DOHH2 (cell line): ENCODE data around the gene LRRC70.

Experiments used
- CTCF ChIP-seq: fragments of 200-600 bp; sonication (generic); IDR thresholded peaks from one replicate; pipeline ENCODE4 v1.5.1; 2014; ENCODE audit warnings: antibody characterized with exemption, mild to moderate bottlenecking, low read depth, low read length; ENCODE audit not compliant: poor library complexity, severe bottlenecking
- EZH2phosphoT487 ChIP-seq: fragments of 200-600 bp; sonication (generic); IDR thresholded peaks from 2 replicates; pipeline ENCODE4 v1.6.1; 2017; ENCODE audit warnings: borderline replicate concordance, mild to moderate bottlenecking, antibody characterized with exemption, low read length, moderate library complexity, mixed read lengths

GRCh38 chr5:62626534-62626933 lies 47.9 kb downstream of the LRRC70 start:
- no peak for TF ChIP-seq CTCF
- TF ChIP-seq EZH2phosphoT487: no peak
